Measurements from ENCODE around the gene FKBP5.
"Not testable (repeated sequence)": the region's sequence is repeated elsewhere in the genome, so short reads cannot be mapped to it uniquely, and the experiment has no call there.

FKBP5 gene

GRCh38 chr6:35688605-35689322 lies at the start of gene FKBP5:
Gene FKBP5 (minus strand): TSS chr6:35688915. CDS start chr6:35642824, 46,091 bp downstream.
- DNase-seq (ENCODE audit: low read depth): no peak

GRCh38 chr6:35737413-35738211 lies 48.9 kb upstream of the FKBP5 start:
- no peak for DNase-seq (ENCODE audit: low read depth)

- no peak for DNase-seq (ENCODE audit: low read depth)
Observed at GRCh38 chr6:35736982-35737412, 48.3 kb upstream of the FKBP5 start, which contains the start of gene ARMC12. Gene ARMC12 (plus strand): TSS chr6:35737032. CDS start chr6:35737109, 77 bp downstream.

- no peak for DNase-seq (ENCODE audit: low read depth)
Observed at GRCh38 chr6:35736253-35736894, 47.7 kb upstream of the FKBP5 start.

GRCh38 chr6:35735452-35735851 lies 46.7 kb upstream of the FKBP5 start:
- no peak for DNase-seq (ENCODE audit: low read depth)

GRCh38 chr6:35734319-35734718 lies 45.6 kb upstream of the FKBP5 start:
- DNase-seq (ENCODE audit: low read depth): not testable (repeated sequence)

GRCh38 chr6:35733633-35734032 lies 44.9 kb upstream of the FKBP5 start:
- no peak for DNase-seq (ENCODE audit: low read depth)

- peak; percentile 87 for DNase-seq (ENCODE audit: low read depth)
Observed at GRCh38 chr6:35731736-35732532, 43.2 kb upstream of the FKBP5 start.

GRCh38 chr6:35731414-35731735 lies 42.7 kb upstream of the FKBP5 start:
- no peak for DNase-seq (ENCODE audit: low read depth)

- DNase-seq (ENCODE audit: low read depth): no peak
Observed at GRCh38 chr6:35730745-35731413, 42.2 kb upstream of the FKBP5 start.

- no peak for DNase-seq (ENCODE audit: low read depth)
Observed at GRCh38 chr6:35729722-35730121, 41.0 kb upstream of the FKBP5 start.

GRCh38 chr6:35728683-35729678 lies 40.3 kb upstream of the FKBP5 start:
- DNase-seq (ENCODE audit: low read depth): no peak

- peak; percentile 92 for DNase-seq (ENCODE audit: low read depth)
Observed at GRCh38 chr6:35727935-35728682, 39.4 kb upstream of the FKBP5 start.

- DNase-seq (ENCODE audit: low read depth): no peak
Observed at GRCh38 chr6:35727231-35727934, 38.7 kb upstream of the FKBP5 start.

- DNase-seq (ENCODE audit: low read depth): no peak
Observed at GRCh38 chr6:35725721-35726438, 37.2 kb upstream of the FKBP5 start.

GRCh38 chr6:35725081-35725708 lies 36.5 kb upstream of the FKBP5 start:
- DNase-seq (ENCODE audit: low read depth): no peak

- DNase-seq (ENCODE audit: low read depth): no peak
Observed at GRCh38 chr6:35724471-35724870, 35.8 kb upstream of the FKBP5 start.

GRCh38 chr6:35724059-35724458 lies 35.3 kb upstream of the FKBP5 start:
- DNase-seq (ENCODE audit: low read depth): no peak
